HepG2 (cell line): ENCODE results near the gene CHMP1A. TPM values are rescaled to one million over a fixed set of nuclear protein-coding genes. Genes with fewer than 3 reads are reported as not detected.

ENCODE experiments used
- ARHGAP35 ChIP-seq: sonication (generic); formaldehyde crosslinking; IDR thresholded peaks from 2 replicates; pipeline ENCODE4 v1.9.0; 2022; ENCODE audit warnings: mild to moderate bottlenecking, inconsistent platforms, moderate library complexity, missing genetic modification reagents, borderline replicate concordance
- ETS1 ChIP-seq: sonication (generic); formaldehyde crosslinking; IDR thresholded peaks from 2 replicates; pipeline ENCODE4 v1.4.0; 2020; ENCODE audit warnings: missing genetic modification reagents
- IKZF4 ChIP-seq: sonication (generic); formaldehyde crosslinking; IDR thresholded peaks from 2 replicates; pipeline ENCODE4 v1.5.1; 2020; ENCODE audit warnings: borderline replicate concordance, mild to moderate bottlenecking, low read depth, missing genetic modification reagents; ENCODE audit errors: not compliant biosample characterization
- MAFF ChIP-seq: IDR thresholded peaks from 2 replicates; pipeline ENCODE4 v1.6.1; 2011; ENCODE audit warnings: low read depth, low read length, improper control_type of control experiment
- PHF20 ChIP-seq: sonication (generic); formaldehyde crosslinking; IDR thresholded peaks from 2 replicates; pipeline ENCODE4 v1.5.0; 2020; ENCODE audit warnings: mild to moderate bottlenecking, missing genetic modification reagents
- PHF21A ChIP-seq: sonication (generic); formaldehyde crosslinking; IDR thresholded peaks from 2 replicates; pipeline ENCODE4 v1.5.0; 2020; ENCODE audit warnings: mild to moderate bottlenecking, missing genetic modification reagents
- SAP130 ChIP-seq: IDR thresholded peaks from 2 replicates; pipeline ENCODE4 v1.6.1; 2016; ENCODE audit warnings: low read depth
- SKIL ChIP-seq: sonication (generic); formaldehyde crosslinking; IDR thresholded peaks from 2 replicates; pipeline ENCODE4 v1.8.0; 2022; ENCODE audit warnings: missing genetic modification reagents, mild to moderate bottlenecking, moderate library complexity, borderline replicate concordance
- ZBTB34 ChIP-seq: sonication (generic); formaldehyde crosslinking; IDR thresholded peaks from 2 replicates; pipeline ENCODE4 v1.8.0; 2022; ENCODE audit warnings: mild to moderate bottlenecking, missing genetic modification reagents
- ZFP91 ChIP-seq: sonication (generic); formaldehyde crosslinking; IDR thresholded peaks from 2 replicates; pipeline ENCODE4 v1.9.0; 2022; ENCODE audit warnings: missing genetic modification reagents, mild to moderate bottlenecking, borderline replicate concordance
- ZNF407 ChIP-seq: sonication (generic); formaldehyde crosslinking; IDR thresholded peaks from one replicate; pipeline ENCODE4 v1.5.1; 2020; ENCODE audit warnings: mild to moderate bottlenecking, missing genetic modification reagents; ENCODE audit errors: not compliant biosample characterization
- polyA plus RNA-seq, 8 experiments: library from polyadenylated mRNA; depleted of rRNA in 3 of 8; stranded (reverse) in 7 of 8; unstranded in 1 of 8; fragments of >200 nt; fragmentation: Illumina TruSeq in 4 of 8; extraction: Trizol in 4 of 8; gene quantifications; 2 replicates each; pipeline versions ENCODE4 v1.2.1 to v1.2.3, GENCODE V29; 2011 to 2016; ENCODE audit warnings: low read depth in 4 of 8, missing spikeins in 1 of 8, mixed read lengths in 1 of 8; ENCODE audit not compliant: insufficient read depth in 1 of 8
- total RNA-seq, 5 experiments: library from RNA; depleted of rRNA; stranded (reverse); fragments of >200 nt; fragmentation: Illumina TruSeq; extraction: Trizol; gene quantifications; 2 replicates each; pipeline ENCODE4 v1.2.3, GENCODE V29; 2016; ENCODE audit warnings: low read depth in 1 of 5

Gene CHMP1A
- total and polyA plus RNA-seq, 2 of the 13 experiments (the other 11 are each of a cell fraction or from before 2014, with no cell fraction given), result 69.4 to 73.3 TPM

- TF ChIP-seq ZNF407 (CRISPR knock-in tag), result peak; percentile 42
- TF ChIP-seq ARHGAP35 (CRISPR knock-in tag), result no peak
- peak; percentile 62 for TF ChIP-seq ZFP91 (CRISPR knock-in tag)
- peak; percentile 39; the same call in 1 of the 2 replicates for TF ChIP-seq SKIL
- TF ChIP-seq ETS1, result no peak
- no peak for TF ChIP-seq IKZF4
- TF ChIP-seq SAP130 (CRISPR knock-in tag), result peak; percentile 34; the same call in 1 of the 2 replicates
- TF ChIP-seq PHF20, result no peak
- TF ChIP-seq MAFF, result 0 out of 2 replicates have a peak, but pooled peaks have one; percentile 7
- 0 out of 2 replicates have a peak, but pooled peaks have one; percentile 20 for TF ChIP-seq ZBTB34 (CRISPR knock-in tag)
- 0 out of 2 replicates have a peak, but pooled peaks have one; percentile 30 for TF ChIP-seq PHF21A
Observed at GRCh38 chr16:89624777-89625761, 32.4 kb downstream of the CHMP1A start (continued).
